GM12892 (cell line): ENCODE data around the gene PLCL1.

ENCODE experiments used
- DNase-seq: peaks from one replicate; pipeline ENCODE4 v3.0.0; 2011; ENCODE audit not compliant: insufficient read length
- FAIRE-seq: peaks from 2 replicates; lab custom pipeline; 2011; peaks lifted over from hg19 to GRCh38; lab: Jason Lieb, UNC
- POLR2A ChIP-seq: IDR thresholded peaks from 2 replicates; pipeline ENCODE4 v1.6.1; 2011; ENCODE audit warnings: low read depth, low read length, control low read depth
- POLR2AphosphoS5 ChIP-seq: IDR thresholded peaks from 2 replicates; pipeline ENCODE4 v1.6.1; 2011; ENCODE audit warnings: low read depth, low read length, control low read depth
- TAF1 ChIP-seq: IDR thresholded peaks from 2 replicates; pipeline ENCODE4 v1.6.1; 2011; ENCODE audit warnings: low read depth, mild to moderate bottlenecking, control low read depth, low read length, borderline replicate concordance

The PLCL1 gene

DNA sequence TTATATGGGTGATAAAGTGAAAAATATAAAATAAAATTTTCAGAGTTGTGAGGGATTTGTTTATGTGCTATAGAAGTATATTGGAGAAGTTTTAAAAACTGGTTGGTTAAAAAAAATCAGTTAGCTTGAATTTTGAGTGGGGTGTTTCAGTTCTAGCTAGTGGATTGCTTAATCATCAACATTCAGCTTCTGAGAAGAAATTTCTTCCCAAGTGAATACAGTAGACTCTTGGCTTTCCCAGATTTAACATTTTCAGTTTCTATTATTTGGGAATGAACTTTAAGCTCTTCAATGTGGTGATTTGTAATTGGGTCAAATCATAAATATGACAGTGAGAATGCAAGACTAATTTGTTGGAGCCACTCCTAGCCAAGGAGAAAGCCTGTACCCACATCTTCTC is 120.8 kb downstream of the PLCL1 start:
- TF ChIP-seq POLR2A, result no peak
- TF ChIP-seq POLR2AphosphoS5, result no peak
- no peak for TF ChIP-seq TAF1
- DNase-seq (no peak), FAIRE-seq (no peak)

DNA sequence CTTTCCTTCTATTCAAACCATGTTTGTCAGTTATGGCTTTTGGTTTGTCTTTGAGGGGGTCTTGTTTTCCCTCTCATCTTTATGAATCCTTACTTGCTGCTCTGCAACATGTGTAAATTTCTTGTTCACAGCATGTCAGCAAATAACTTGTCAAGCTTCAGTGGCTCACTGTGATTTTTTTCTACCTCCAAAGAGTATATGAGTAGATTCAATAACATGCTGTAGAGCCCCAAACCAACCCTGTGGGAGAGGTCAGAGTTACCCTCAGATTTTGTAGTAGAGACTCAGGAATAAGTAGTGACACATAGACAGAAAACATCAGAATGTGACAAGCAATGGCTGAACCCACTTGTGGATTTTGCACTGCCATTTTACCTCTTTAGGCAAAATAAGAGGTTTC is 121.6 kb downstream of the PLCL1 start:
- TF ChIP-seq POLR2A (no peak), TAF1 (no peak), POLR2AphosphoS5 (no peak)
- FAIRE-seq (no peak), DNase-seq (no peak)

DNA sequence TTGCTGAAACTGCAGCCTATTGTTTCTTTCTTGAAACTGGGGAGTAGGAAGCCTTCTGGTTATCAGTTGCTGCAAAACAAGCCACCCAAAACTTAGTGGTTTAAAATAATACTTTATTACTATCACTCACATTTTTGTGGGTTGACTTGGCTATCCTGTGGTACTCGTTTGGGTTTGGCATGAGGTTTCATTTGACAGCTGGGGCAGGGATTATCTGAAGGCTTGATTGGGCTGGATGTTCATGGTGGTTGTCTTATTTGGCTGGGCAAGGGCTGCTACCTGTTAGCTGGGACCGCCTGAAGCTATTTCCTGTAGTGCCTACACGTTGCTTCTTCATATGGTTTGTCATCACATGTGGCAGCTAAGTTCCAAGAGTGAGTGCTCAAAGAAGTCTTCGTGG is 122.3 kb downstream of the PLCL1 start:
- TF ChIP-seq POLR2AphosphoS5, result no peak
- TF ChIP-seq POLR2A, result no peak
- FAIRE-seq (no peak), DNase-seq (no peak)

DNA sequence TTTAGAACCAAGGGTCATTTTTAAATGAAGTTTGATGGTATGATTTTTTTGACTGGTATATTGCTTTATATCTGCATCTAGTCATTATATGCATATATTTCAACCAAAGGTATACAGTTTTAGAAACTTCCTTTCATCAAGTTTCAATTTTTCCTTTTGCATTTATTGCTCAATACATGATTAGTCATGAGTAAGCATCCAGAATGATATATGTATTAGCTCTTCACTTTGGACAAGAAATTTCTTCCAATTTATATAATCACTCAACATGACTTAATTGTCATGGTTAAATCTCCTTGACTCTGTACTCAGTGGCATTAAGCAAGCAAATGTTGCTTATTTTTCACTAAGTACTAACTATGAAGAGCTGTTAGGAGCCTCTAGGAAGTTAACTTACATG is 123.6 kb downstream of the PLCL1 start:
- no peak for FAIRE-seq
- no peak for TF ChIP-seq POLR2A
- TF ChIP-seq TAF1, result no peak
- no peak for TF ChIP-seq POLR2AphosphoS5

DNA sequence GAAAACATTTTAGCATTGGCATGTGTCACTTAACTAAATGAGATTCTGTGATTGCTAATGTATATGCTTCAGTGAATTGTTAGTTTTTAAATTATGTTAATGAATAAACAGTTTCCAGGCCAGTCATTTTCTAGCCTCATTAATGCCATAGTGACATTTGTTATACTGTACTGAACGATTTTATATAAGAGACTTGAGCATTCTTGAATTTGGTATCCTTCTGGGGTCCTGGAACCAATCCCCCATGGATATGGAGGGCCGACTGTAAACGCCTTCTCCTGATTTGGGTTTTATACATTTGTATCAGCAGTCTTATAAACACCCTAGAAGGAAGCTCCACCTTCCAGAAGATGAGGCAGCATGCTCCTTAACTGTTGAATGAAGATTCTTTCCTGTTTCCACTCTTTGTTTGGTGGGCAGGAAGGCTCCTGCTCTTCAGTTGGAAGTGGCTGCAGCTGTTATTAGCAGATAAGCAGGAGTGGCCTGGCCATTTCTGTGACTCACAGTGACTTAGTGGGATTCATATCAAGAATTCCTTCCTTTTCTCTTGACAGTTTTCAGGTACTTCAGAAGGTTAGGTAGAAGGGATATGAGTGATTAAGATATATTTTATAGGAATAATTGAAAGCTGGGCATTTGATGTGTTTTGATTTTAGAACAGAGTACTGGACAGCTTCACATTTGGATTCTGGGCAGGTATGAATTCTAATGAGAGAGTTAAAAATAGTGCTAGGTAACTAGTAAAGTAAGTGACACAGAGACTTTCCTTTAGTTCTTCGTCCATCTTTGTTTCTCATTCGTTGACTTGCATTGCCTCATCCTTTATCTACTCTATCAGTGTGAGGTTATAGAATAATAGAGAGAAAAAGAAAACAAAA is 124.9 kb downstream of the PLCL1 start:
- FAIRE-seq (no peak), DNase-seq (no peak)
- TF ChIP-seq POLR2AphosphoS5 (no peak), POLR2A (no peak), TAF1 (no peak)

More for the DNA sequence above, 123.6 kb downstream of the PLCL1 start:
- DNase-seq, result no peak

DNA sequence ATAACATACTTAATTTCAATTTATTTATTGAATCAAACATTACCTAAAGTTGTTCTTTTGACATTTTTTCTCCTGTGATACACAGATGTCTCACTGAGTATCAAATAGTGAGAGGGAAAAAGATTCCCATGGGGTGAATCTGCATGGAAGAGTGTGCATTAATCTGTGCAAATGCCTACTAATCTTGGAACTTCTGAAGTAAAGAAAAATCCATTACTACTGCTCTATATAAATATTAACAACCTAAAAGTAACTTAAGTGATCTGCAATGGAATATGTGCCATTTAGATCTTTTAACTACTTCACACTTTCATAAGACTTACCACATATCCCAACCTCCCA is 125.5 kb downstream of the PLCL1 start:
- FAIRE-seq (no peak), DNase-seq (no peak)
- no peak for TF ChIP-seq TAF1
- no peak for TF ChIP-seq POLR2AphosphoS5
- no peak for TF ChIP-seq POLR2A

DNA sequence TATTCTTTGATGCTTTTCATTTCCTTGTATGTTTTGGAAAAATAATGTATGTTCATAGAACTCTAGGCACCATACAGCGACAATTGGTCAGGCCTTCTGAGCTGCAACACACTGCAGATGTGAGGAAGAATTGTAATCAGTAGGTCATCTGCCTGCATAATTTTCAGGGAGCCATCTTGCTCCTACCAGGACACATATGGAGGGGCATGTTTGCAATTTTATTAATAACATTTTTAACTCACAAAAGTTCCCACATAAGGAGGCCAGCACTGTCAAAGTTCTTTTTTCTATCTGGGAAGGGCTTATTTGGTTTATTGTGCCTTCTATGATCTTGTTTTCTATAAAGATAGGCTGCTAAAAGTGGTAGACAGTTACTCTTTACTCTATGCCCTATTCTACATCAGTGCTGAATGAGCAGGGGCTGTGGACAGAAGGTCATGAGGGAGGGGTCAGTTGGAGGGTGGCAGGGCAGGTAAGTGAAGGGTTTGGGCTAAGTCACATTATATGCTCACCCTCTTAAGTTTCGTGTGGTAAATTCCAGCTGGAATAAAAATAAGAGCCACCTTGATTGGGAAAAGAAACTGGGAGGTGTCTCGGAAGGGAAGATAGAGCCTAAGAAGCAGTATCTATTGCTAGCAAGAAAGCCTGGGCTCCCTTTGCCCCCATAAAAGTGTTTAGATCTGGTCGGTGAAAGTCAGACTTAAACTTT is 126.3 kb downstream of the PLCL1 start:
- FAIRE-seq, result no peak
- no peak for DNase-seq
- TF ChIP-seq POLR2AphosphoS5 (no peak), TAF1 (no peak), POLR2A (no peak)

DNA sequence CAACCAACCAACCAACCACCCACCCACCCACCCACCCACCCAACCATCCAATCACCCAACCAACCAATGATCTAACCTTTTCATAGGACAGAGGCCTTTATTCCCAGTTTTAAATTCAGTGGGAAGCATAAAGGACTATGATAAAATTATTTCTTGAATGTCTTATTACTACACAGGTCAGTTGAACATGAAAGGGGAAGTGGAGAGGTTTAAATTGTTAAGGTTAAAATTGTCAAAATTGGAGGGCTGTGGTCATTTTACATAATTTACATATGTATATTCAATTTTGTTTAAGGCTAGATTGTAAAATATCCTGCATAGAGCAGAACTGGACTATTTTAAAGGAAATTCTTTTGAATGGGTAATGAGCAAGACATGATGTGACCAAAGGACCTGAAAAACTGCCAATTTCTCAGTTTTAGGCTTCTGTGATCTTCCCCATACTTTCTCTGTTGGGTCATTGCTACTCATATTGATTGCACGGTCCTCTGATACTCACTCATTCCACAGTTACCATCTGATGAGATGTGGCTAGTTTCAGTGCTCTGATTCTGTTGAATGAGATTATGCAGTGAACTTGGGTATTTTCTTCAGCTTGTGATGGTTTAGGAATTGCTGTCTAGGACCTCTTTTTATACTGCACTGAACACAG is 127.4 kb downstream of the PLCL1 start:
- DNase-seq, result no peak
- no peak for FAIRE-seq
- TF ChIP-seq POLR2AphosphoS5, result no peak
- TF ChIP-seq POLR2A, result no peak
- no peak for TF ChIP-seq TAF1

DNA sequence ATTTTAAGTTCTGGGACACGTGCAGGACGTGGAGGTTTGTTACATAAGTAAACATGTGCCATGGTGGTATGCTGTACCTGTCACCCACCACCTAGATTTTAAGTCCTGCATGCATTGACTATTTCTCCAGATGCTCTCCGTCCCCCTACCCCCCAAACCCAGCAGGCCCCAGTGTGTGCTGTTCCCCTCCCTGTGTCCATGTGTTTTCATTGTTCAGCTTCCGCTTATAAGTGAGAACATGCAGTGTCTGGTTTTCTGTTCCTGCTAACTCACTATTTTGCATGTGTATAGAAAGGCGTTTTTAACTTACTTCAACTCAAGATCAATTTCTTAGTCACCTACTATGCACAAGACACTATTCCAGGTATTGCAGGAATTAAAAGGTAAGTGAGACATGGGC is 128.0 kb downstream of the PLCL1 start:
- no peak for FAIRE-seq
- no peak for DNase-seq
- TF ChIP-seq POLR2AphosphoS5, result no peak
- TF ChIP-seq POLR2A, result no peak
- TF ChIP-seq TAF1, result no peak

DNA sequence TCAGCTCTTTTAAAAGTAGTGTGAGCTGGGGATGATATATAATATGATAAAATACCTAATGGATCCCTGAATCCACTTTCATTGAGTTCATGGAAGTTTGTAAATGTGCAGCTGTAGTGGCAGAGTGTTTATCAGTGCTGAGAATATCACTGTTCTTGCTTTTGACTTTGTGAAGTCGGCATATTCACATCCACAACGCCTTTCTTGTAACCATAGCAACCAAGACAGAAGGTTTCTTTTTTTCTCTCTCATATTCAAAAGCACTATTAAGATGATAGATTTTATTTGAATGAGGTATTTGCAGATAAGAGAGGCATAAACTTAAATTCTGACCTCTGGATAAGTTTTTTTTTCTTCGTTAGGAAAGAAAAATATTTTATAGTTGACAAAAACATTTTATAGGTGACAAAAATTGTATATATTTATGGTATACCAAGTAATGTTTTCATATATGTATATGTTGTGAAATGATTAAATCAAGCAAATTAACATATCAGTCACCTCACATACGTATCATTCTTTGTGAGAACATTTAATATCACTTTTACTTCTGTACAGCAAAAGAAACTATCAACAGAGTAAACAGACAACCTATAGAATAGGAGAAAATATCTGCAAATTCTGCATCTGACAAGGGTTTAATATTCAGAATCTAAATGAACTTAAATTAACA is 130.0 kb downstream of the PLCL1 start:
- DNase-seq, result no peak
- FAIRE-seq, result no peak
- no peak for TF ChIP-seq POLR2A
- no peak for TF ChIP-seq POLR2AphosphoS5

DNA sequence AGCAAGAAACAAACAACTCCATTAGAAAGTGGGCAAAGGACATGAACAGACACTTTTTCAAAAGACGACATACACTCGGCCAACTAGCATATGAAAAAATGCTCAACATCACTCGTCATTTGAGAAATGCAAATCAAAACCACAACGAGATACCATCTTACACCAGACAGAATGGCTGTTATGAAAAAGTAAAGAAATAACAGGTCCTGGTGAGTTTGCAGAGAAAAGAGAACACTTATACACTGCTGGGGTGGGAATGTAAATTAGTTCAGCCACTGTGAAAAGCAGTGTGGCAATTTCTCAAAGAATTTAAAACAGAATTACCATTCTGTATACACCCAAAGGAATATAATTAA is 130.5 kb downstream of the PLCL1 start:
- no peak for FAIRE-seq

DNA sequence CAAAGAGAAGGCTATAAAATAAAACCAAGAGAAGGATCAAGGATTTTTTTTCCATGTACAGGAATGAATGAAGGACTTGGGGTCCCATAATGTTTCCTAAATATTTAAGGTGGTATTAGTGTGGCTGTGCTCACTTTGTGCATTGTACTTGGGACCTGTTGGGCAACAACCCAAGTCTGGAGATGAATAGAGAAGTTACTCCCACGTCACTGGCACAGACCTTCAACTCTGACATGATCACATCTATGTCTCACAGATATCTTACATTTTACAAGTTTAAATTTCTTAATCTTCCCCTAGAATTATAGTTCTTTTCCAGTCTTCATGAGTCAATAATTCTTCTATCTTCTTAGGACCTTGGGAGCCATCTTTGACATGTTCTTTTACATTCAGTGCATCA is 133.4 kb downstream of the PLCL1 start:
- DNase-seq, result no peak
- FAIRE-seq, result no peak
- TF ChIP-seq POLR2AphosphoS5, result no peak

More for the DNA sequence above, 130.5 kb downstream of the PLCL1 start:
- TF ChIP-seq POLR2A, result no peak
- no peak for TF ChIP-seq POLR2AphosphoS5
- no peak for TF ChIP-seq TAF1
- no peak for DNase-seq
